NAMALWA (cell line): Measurements from ENCODE around the gene AFDN.

Experiments
- DNase-seq: peaks from one replicate; pipeline ENCODE4 v3.0.0-alpha.2; 2015; ENCODE audit warnings: low spot score

Gene AFDN

DNA sequence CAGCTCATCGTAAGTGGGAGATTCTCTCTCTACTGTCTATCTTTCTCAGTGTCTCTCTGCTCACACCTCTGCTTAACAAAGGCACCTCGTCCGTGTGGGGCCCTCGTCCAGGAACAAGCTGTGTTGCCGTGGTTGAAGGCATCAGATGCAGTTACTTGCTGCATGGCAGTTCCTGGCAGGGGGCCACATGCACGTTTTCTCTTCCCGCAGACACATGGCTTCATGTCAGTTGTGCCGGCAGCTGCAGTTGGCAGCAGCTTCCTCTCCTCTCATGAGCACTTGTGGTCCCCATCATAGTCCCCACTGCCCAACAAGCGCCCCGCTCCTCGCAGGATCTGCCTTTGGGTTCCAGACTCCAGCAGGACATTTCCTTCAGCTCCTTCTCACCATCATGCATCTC, 7.1 kb upstream of the AFDN start:
- DNase-seq = no peak

DNA sequence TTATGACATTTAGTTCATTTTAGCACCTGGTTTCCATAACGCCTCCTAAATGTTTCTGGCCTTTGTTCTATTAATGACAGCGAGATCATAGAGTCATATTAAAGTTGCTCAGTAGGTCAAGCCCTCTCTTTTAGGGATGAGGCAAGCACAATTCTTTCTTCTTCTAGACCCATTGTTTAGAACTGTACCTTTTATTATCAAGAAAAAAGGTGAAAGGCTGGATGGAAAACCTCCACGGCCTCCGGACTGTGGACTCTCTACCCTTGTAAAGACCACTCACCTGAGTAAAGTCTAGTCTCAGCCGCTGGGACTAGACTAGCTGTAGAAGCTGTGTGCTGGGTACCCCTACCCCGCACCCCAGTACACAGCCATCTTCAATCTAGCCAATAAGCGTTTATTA, 6.0 kb upstream of the AFDN start:
- DNase-seq = no peak

DNA sequence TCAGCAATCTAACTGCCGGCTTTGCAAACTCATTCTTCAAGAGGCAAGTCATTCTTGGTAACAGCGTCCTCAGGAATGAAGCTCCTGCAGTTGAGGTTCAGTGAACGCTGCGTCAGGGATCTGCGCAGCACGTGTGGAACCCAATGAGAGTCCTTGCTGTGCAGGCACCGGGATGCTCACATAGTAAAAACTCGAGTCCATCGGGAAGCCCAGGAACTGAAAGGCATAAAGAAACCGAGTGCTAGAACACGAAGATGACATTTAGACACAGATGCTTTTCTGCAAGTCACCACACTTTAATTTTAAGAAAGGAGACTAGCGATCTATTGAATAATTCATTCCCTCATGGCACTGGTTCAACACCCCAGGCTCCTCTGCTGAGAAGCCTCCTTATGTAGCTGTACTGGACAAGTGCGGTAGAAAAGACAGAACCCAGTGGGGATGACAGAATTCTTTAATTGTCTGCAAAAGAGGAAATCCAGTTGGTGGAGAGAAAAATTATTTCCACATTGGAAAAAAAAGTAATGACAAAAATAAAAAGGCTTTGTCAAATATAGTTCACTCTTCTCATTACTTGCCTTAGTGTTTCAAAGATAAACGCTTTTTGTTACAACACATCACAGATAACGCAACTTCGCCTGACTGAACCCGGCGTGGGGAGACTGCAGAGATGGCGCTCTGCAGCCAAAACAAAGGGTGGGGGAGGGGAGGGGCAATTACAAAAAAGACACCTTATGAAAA, 1.9 kb upstream of the AFDN start:
- DNase-seq = no peak

DNA sequence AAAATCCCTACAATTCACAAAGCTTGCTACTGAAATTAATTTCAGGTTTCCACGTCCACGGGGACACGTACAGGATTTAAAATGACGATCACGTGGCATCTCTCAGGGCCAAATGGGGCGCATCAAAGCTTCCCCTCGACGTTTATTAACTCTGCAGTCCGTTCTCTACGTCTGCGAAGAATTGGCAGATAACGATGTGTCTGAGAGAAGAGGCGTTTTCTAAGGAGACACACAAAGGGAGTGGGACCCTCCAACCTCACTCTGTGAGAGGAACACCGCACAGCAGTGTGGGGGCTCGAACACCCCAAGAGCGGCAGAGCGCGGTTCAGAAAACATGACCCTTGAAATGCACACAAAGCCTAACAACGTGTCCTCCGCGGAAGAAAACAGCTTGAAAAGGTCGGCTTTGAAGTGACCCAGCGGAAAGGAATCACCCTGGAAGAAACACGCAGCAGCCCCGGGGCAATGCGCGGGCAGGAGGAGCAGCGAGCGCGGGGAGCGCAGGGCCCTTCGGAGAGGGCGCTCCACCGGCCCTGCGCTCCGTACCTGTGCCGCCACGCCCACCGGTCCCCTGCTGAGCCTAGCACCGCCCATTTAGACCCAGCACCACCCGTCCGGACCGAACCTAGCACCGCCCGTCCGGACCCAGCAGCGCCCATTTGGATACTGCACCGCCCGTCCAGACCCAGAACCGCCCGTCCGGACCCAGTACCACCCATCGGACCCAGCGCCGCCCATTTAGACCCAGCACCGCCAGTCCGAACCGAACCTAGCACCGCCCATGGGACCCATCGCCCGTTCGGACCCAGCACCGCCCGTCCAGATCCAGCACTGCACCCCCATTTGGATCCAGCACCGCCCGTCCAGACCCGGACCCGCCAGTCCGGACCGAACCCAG, 1.1 kb upstream of the AFDN start:
- DNase-seq = no peak

DNA sequence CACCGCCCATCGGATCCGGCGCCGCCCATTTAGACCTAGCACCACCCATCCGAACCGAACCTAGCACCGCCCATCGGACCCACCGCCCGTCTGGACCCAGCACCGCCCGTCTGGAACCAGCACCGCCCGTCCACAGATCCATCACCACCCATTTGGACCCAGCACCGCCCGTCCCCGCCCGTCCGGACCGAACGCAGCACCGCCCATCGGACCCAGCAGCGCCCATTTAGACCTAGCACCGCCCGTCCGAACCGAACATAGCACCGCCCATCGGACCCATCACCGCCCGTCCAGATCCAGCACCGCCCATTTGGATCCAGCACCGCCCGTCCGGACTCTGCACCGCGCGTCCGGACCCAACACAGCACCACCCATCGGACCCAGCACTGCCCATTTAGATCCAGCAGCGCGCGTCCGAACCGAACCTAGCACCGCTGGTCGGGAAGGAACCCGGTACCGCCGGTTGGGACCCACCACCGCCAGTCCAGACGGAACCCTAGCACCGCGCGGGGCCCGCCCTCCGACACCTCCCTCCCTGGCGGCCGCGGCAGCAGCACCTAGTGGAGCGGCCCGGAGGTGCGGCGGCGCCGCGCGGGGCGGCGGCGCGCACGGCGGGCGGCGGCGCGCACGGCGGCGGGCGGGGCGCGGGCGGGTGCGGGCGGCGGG, 348 bp upstream of the AFDN start:
- DNase-seq = peak; percentile 70

DNA sequence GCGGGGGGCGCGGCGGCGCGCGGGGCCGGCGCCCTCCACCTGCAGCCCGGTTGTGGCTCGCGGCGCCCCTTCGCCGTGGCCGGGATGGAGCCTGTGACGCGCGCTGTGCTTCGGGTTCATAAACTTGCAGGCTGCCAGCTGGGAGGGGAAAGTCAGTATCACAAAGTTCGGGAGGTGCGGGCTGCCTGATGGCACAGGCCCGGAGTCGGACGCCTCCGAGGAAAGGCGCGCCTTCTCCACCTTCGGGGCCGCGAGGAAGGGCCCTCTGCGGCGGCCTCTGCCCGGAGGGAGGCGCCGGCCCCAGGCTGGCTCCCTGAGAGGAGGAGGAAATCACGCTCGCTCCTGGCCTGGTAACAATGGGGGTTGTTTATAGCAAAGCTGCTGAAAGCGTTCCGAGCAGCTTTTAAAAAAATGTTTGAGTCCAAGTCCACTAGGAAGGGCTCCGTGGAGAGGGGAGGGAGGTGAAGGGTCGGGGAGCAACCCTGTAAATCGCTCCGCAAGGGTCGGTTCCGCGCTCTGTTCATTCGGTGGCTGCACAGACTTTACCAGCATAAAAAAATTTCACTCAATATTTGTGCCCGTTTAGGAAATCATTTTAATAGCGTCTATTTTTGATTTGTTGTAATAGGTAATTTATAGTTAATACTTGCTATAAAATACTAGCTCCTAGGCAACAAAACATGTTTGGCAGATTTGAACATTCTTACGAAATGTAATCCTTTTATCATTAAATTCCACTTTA, 1.0 kb downstream of the AFDN start:
- peak; percentile 54 for DNase-seq

DNA sequence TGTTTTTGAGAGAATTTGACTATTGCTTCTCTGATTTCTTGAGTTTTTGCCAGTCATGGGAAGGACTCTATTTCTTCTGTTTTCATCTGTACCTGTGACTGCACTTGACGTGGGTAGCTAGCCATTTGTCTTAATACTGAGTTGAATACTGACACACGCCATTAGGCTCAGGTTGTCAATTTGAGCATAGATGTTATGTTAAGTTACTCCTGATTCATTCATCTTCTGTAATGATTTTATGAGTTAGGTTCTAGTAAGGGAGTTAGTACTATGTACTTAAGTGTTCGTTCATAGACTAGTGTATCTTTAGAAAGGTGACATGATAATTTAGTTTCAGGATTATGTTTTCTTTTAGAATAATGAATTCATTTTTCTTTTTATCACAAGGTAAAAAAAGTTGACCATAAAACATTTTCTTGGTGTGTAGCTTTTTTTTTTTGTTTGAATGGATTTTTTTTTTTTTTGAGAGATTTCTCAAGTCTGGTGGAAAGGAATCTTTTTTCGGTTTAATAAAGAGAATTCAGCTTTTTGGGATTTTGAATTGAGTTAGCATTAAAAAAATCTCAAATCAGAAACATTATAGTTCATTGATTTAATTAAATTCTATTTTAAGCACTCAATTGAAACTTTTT, 1.7 kb downstream of the AFDN start:
- peak; percentile 38 for DNase-seq

DNA sequence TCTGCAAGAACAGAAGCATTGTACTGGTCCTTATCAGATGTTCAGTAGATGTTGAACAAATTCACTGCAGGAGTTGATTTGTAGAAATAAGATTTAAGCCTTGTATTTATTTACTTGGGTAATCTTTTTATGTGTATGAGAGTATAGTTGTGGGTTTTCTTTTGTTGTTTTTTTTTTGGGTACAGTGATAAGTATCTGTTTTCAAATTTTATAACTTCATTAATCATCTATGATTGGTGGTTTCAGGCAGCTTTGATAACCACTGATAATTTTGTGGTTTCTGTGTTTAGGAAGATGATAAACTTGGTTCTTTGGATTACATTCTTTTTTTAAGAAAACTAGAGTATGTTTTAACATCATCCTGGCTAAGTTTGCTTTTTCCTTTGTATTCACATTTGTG, 2.8 kb downstream of the AFDN start:
- DNase-seq = no peak

DNA sequence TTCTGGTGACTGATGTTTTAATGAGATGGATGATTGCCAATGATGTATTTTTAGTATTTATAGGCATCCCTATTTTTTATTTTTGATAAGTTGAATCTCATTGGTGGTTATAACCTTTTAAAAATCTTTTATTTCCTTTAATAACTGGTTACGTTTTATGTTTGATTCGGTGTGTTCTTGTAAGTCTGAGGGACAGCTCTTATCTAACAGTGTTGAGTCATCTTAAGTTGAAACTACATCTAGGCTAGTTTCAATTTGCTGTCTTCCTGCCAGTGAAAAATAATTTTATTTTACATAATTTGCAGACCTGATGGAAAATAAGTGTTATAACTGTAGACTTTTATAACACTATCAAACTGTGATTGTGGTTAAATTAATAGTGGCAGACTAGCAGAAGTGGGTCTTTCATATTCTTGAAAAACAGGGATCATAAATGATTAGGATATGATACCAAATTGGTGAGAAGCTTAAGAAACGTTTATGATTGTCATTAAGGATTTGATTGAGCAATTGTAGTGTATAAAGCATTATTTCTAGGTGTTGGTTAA, 4.6 kb downstream of the AFDN start:
- no peak for DNase-seq

DNA sequence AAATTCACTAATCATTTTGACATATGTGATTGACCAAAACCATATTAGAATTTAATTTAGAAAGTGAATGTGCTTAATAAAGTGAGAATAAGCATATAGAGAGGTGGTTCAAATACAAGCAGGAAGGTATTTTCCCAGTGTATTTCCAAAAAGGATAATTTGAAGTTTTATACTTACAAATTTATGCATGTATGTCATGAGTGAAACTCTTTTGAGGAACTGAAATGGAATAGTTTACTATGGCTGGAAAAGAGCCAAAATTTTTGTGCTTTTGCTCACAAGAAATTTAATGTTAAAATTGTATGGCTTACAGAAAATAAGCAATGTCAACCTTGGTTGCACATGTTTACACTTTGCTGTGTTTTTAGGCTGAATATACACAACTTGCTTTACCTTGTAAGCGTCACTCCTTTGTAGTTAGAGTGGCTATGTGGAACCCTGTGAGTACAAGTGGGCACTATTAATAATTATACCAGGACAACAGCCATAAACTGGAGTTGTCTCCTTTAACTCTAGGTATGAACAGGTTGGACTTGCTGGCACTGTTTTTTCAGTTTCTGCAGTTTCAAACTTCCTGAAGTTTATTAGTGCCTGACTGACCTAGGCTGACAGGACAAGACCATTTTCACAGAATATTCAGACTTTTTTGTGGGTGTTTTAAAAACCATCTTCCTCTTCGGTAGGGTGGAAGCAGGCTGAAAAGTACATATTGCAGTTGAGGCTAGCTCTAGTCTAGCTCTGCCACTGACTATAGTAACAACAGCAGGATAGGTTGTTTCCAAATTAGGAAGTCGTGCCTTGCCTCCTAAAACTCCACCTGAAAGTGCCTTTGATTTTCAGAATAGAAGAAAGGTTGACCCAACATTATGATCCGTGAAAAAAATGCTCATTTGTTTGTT, 6.0 kb downstream of the AFDN start:
- peak; percentile 54 for DNase-seq

DNA sequence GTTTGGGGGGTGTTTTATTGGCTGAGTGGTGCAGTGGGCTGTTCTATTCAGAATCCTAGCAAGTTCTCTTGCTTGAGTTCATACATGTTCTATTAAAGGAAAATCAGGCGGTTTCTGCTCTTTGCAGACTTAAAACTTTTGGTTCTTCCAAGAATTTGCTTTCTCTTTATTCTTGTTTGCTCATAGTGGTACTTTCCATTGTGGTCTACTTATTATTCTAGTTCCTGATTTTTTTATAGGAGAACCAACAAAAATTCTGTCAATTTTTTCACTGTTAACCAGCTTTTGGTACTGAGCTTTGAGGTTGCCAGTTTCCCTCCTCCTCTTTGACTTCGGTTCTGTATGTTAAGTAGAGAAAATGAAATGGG, 6.7 kb downstream of the AFDN start:
- no peak for DNase-seq

DNA sequence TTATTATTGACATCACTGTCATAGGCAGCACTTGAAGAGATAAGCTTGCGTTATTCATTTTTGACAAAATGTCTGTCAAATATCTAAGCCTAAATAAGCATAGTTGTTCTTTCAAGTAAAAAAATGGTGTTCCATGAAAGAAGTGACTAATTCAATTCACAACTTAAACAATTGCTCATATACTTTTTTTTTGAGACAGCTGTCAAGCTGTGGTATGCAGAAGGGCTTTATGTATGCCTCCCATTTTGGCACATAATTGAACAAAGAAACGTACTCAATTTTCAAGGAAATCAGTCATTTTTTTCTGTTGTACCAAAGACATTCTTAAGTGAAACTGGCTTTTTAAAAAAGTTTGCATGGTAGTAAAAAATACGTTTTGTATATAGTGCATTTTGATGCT, 8.5 kb downstream of the AFDN start:
- no peak for DNase-seq

DNA sequence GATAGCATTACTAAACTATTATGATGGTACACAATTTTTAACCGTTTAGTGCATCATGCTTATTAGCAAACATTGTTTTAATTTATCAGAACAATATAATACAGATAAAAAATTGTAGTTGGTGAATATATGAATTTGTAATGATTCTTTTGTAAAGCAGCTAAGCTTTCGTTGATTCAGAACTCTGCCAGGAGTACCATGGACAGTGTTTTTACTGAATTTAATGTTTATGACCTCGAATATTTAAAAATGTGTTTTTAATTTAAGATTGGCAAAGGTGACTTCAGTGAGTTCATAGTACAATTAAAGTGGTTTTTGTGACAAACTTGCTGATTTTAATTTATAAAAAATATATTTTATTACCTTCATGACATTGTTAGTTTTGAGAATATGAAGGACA, 10.0 kb downstream of the AFDN start:
- DNase-seq = no peak

DNA sequence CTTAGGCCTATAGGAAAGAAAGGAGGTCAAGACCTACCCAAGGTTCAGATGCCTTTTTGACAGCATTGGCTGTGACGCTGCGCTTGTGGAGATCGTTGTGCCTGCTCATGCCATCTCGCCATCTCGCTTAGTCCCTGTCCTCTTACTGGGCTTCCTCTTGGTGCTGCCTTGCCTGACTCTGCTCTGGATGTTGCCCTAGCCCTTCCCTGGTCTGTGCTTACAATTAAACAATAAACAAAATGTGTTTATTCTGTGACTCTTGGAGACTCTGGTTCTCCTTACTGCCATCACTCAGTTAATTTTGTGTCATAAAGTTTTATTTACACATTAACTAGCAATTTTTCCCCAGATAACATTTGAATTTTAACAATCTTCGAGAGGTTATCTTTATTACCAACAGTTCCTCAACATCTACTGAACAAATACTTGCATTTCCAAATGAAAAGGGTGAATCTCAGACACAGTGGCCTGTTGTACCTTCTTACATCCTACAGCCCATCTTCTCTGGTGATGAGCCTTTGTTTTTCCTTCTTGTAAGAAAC, 11.6 kb downstream of the AFDN start:
- DNase-seq = no peak

DNA sequence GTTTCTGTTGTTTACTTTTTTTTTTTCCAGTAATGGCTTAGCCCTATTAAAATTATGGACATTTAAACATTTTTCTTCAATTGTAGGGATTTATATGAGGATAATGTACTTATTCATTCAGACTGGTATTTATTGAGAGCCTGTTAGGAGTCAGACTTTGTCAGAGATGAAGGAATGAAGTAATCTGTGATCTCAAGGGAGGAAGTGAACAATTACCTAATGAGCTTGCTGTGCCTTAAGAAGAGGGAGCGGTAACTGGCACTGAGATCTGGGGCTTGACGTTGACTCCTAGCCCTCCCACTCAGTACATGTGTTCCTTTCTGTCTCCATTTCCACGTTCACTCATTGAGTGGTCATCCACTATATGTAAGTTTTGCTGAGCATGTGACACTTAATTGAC, 12.6 kb downstream of the AFDN start:
- no peak for DNase-seq

DNA sequence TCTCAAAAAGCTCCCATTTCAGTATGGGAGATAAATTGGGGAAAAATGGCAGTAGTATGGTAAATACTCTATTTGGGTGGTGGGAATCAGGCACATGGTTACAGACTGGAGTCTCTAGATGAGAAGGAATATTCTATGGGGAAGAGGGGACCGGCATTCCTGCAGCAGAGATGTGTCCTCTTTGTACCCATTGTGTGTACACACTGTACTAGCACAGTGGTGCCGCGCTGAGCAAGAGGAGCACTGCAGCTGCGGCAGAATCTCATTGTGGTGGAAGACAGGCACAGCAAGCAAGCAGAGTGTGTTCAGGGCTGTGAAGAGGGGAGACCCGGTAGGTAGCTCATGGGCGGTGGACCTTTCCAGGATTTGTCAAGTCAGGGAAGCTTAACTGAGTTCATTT, 13.0 kb downstream of the AFDN start:
- no peak for DNase-seq

DNA sequence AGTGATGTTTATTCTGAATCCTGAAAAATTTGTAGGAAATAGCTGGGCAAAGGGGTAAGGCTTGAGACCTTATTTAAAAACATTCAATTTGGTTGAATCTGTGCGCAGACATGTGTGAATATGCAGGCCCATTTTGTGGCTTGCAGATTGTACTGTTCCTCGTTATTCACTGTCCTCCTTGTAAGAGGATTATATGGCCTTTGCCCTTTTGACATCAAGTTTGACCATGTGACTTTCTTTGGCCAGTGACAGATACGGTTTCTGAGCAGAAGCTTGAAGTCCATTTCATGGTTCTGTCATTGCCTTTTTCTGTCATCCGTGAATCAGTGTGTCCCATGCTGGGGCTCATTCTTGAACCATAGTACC, 13.4 kb downstream of the AFDN start:
- DNase-seq = no peak

DNA sequence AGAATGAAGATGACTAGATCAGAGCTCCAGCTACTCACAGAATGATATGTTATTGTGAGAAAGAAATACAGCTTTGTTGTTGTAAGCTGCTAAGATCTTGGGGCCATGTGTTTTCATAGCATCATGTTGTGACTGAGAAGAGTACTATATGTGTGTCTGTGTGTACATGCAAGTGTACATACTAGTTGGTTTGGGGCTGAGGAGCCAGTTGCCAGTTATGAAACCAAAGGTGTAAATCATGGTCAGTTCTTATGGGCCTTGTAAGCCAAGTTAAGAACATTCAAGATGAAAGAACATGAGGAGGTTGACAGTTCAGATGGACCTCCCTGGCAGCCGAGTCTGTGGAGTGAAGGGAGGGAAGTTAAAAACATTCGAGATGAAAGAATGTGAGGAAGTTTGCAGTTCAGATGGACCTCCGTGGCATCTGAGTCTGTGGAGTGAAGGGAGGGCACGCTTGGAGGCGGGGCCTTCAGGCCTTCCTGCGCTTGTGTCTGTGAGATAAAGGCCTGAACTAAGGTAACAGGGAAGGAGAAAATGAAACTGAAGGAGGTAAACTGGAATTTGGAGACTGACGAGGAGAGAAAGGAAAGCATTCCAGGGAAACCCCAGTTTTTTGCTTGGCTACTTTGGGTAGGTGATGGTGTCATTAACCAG, 13.9 kb downstream of the AFDN start:
- no peak for DNase-seq

DNA sequence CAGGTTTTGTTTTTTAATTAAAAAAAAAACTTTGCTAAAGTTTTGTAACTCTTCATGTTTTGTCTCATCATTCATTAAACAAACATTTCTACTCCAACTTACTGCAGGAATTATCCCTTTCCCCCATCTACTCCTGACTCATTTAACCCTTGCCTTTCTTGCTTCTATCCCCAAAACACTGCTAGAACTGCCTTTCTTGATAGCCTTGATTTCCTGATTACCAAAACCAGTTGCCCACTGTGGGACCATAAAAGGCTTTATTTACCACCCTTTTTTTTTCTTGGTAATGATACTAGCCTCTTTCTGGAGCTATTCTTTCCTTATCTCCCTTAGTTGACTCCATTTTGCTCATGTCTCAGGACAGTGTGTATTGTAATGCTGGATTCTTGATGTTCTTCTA, 15.3 kb downstream of the AFDN start:
- no peak for DNase-seq

DNA sequence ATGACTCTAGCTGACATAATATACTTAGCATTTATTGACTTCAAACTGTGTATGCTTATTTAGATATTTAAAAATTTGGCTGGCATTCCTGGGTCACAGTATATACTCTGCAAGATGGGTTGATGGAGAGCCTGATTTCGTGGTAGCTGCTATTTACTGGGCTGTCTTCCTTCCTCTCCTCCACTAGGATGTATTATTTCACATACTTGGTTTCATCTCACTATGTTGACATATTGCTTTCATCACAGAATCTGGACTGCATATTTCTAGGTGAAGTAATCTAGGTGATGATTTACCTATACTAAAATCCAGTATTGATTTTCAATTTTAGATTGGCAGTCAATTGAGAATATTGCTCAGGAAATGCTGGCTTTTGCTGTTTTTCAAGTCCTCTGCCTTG, 15.7 kb downstream of the AFDN start:
- DNase-seq = no peak
